ENCODE data around the gene HOXA7. TPM values are rescaled to one million over a fixed set of nuclear protein-coding genes. Genes with fewer than 3 reads are reported as not detected.

HOXA7 gene
- total and polyA plus RNA-seq, 2 of the 8 experiments (the other 6 are each of a cell fraction or from before 2014, with no cell fraction given): 0.03 TPM; not detected in 1

GRCh38 chr7:27169658-27170425 is 13.4 kb upstream of the HOXA7 start (continued):
- no peak for TF ChIP-seq NRF1 (IDR thresholded peaks at IDR 0.05; ENCODE audit: low read depth, low read length)
- no peak for TF ChIP-seq POLR2A (IDR thresholded peaks at IDR 0.05; ENCODE audit: control extremely low read depth in 1 of 2, low read depth in 2 of 2, low read length in 2 of 2)

Data from H1 (cell line).